HG02623 (cell line): Measurements from ENCODE around the gene RAB22A.
"Not testable (repeated sequence)": the region's sequence is repeated elsewhere in the genome, so short reads cannot be mapped to it uniquely, and the experiment has no call there.

ENCODE experiments used
- ATAC-seq: cut with Tn5 transposase; IDR thresholded peaks from one replicate; pipeline ENCODE4 v1.9.1; 2021; ENCODE audit warnings: moderate library complexity; ENCODE audit not compliant: unreplicated experiment

Gene RAB22A

GRCh38 chr20:58342104-58342945 lies 32.8 kb downstream of the RAB22A start:
- ATAC-seq = no peak

GRCh38 chr20:58344741-58345140 lies 35.2 kb downstream of the RAB22A start:
- no peak for ATAC-seq

GRCh38 chr20:58349570-58349969 lies 40.1 kb downstream of the RAB22A start:
- ATAC-seq = no peak

GRCh38 chr20:58352468-58352867 lies 43.0 kb downstream of the RAB22A start:
- ATAC-seq = no peak

- no peak for ATAC-seq
Measured at GRCh38 chr20:58359441-58359840, 49.9 kb downstream of the RAB22A start.

GRCh38 chr20:58360936-58361335 lies 51.4 kb downstream of the RAB22A start:
- ATAC-seq = no peak

- no peak for ATAC-seq
Measured at GRCh38 chr20:58361481-58362205, 52.1 kb downstream of the RAB22A start.

- ATAC-seq = no peak
Measured at GRCh38 chr20:58362206-58362516, 52.6 kb downstream of the RAB22A start.

- ATAC-seq = no peak
Measured at GRCh38 chr20:58362970-58363369, 53.5 kb downstream of the RAB22A start.

GRCh38 chr20:58366866-58367265 lies 57.4 kb downstream of the RAB22A start:
- no peak for ATAC-seq

- ATAC-seq = no peak
Measured at GRCh38 chr20:58372806-58373205, 63.3 kb downstream of the RAB22A start.

- ATAC-seq = not testable (repeated sequence)
Measured at GRCh38 chr20:58373296-58373695, 63.8 kb downstream of the RAB22A start.

GRCh38 chr20:58374027-58374850 lies 64.7 kb downstream of the RAB22A start:
- no peak for ATAC-seq

- no peak for ATAC-seq
Measured at GRCh38 chr20:58374906-58375758, 65.6 kb downstream of the RAB22A start.

- no peak for ATAC-seq
Measured at GRCh38 chr20:58375759-58376352, 66.3 kb downstream of the RAB22A start.

GRCh38 chr20:58377017-58377416 lies 67.5 kb downstream of the RAB22A start:
- ATAC-seq = no peak

- ATAC-seq = no peak
Measured at GRCh38 chr20:58377766-58378401, 68.4 kb downstream of the RAB22A start.

GRCh38 chr20:58378704-58379103 lies 69.2 kb downstream of the RAB22A start:
- ATAC-seq = no peak

- no peak for ATAC-seq
Measured at GRCh38 chr20:58381627-58382026, 72.1 kb downstream of the RAB22A start.

GRCh38 chr20:58382096-58382495 lies 72.6 kb downstream of the RAB22A start:
- no peak for ATAC-seq
